K562 (cell line): Measurements from ENCODE around the gene DCAF7. TPM values are rescaled to one million over a fixed set of nuclear protein-coding genes. Genes with fewer than 3 reads are reported as not detected.

Experiments
- BCOR ChIP-seq: fragments of 450-650 bp; IDR thresholded peaks from 2 replicates; pipeline ENCODE4 v1.6.1; 2016
- FUS ChIP-seq: fragments of 200-400 bp; formaldehyde crosslinking; optimal IDR thresholded peaks from 2 replicates; pipeline ENCODE3; 2017; ENCODE audit warnings: low read depth, low read length
- GTF2B ChIP-seq: IDR thresholded peaks from 2 replicates; pipeline ENCODE4 v1.6.1; 2011; ENCODE audit not compliant: insufficient read length; ENCODE audit errors: extremely low read depth
- HINFP ChIP-seq: fragments of 450-650 bp; conservative IDR thresholded peaks from 2 replicates; pipeline ENCODE4 v1.6.1; 2016; ENCODE audit warnings: missing genetic modification characterization, low read depth, mild to moderate bottlenecking, control low read depth, missing compliant biosample characterization
- MBD2 ChIP-seq: sonication (generic); IDR thresholded peaks from 2 replicates; pipeline ENCODE4 v1.6.1; 2016; ENCODE audit warnings: low read depth, borderline replicate concordance
- PHF8 ChIP-seq: fragments of 200-600 bp; sonication (generic); IDR thresholded peaks from 2 replicates; pipeline ENCODE4 v1.6.1; 2012; ENCODE audit warnings: mixed run types, mild to moderate bottlenecking, inconsistent platforms, low read length, moderate library complexity, borderline replicate concordance
- POU5F1 ChIP-seq: fragments of 150-350 bp; IDR thresholded peaks from 2 replicates; pipeline ENCODE4 v1.6.1; 2014; ENCODE audit warnings: borderline replicate concordance, low read length, low read depth, mild to moderate bottlenecking; ENCODE audit not compliant: partially characterized antibody
- RREB1 ChIP-seq: fragments of 250-450 bp; sonication (Bioruptor Pico); IDR thresholded peaks from 2 replicates; pipeline ENCODE4 v1.4.0; 2020
- TFE3 ChIP-seq: fragments of 450-650 bp; formaldehyde crosslinking; IDR thresholded peaks from 2 replicates; pipeline ENCODE4 v1.4.0; 2020; ENCODE audit warnings: mild to moderate bottlenecking, mixed read lengths
- ZBED1 ChIP-seq: IDR thresholded peaks from 2 replicates; pipeline ENCODE4 v1.6.1; 2014
- ZBTB2 ChIP-seq: fragments of 450-650 bp; IDR thresholded peaks from 2 replicates; pipeline ENCODE4 v1.6.1; 2016; ENCODE audit warnings: antibody characterized with exemption
- ZBTB34 ChIP-seq: fragments of 250-450 bp; sonication (Bioruptor Pico); IDR thresholded peaks from 2 replicates; pipeline ENCODE4 v1.8.0; 2021; ENCODE audit warnings: mild to moderate bottlenecking, moderate library complexity
- polyA plus RNA-seq, 8 experiments: library from polyadenylated mRNA; depleted of rRNA in 4 of 8; stranded (reverse) in 5 of 8; unstranded in 3 of 8; fragments of >200 nt; fragmentation: Nextera tagmentation in 2 of 8; fragmentation: Illumina TruSeq in 1 of 8; extraction: Ambion mirVana in 2 of 8; extraction: Trizol in 1 of 8; gene quantifications; 2 replicates each; pipeline versions ENCODE4 v1.2.1 to v1.2.3, GENCODE V29; 2011 to 2014; ENCODE audit warnings: inconsistent platforms in 1 of 8, missing spikeins in 1 of 8
- total RNA-seq, 7 experiments: library from RNA; depleted of rRNA in 6 of 7; stranded (reverse); fragments of >200 nt in 6 of 7; fragmentation: Illumina TruSeq in 2 of 7; extraction: Trizol in 2 of 7; gene quantifications; 2 replicates each; pipeline versions ENCODE4 v1.2.1 to v1.2.3, GENCODE V29; 2011 to 2021; ENCODE audit warnings: low replicate concordance in 1 of 7

The DCAF7 gene
- total and polyA plus RNA-seq, 9 of the 15 experiments (the other 6 are each of a cell fraction or from before 2014, with no cell fraction given), result 30.8 to 123 (median 40.2) TPM

GRCh38 chr17:63621684-63622573, 71.7 kb downstream of the DCAF7 start, which contains the start of gene MAP3K3 (continued):
- TF ChIP-seq ZBTB2 (no peak), MBD2 (peak; percentile 88), PHF8 (peak; percentile 84; the same call in 1 of the 2 replicates), BCOR (no peak), GTF2B (no peak), RREB1 (CRISPR knock-in tag) (peak; percentile 93; the same call in 1 of the 2 replicates), ZBTB34 (CRISPR knock-in tag) (no peak), FUS (no peak), TFE3 (no peak), HINFP (tag) (no peak), POU5F1 (no peak), ZBED1 (no peak)
